GM12878 (cell line): Measurements from ENCODE around the gene EPB41L2. TPM values are rescaled to one million over a fixed set of nuclear protein-coding genes. Genes with fewer than 3 reads are reported as not detected.

Experiments used
- ATAC-seq: fragments of 200-7000 bp; cut with Tn5 transposase; 3 replicates; pipeline ENCODE4 v1.9.1; 2020; ENCODE audit warnings: mild to moderate bottlenecking, moderate library complexity
- BruUV-seq: library from RNA; stranded (reverse); fragments of 400-500 nt; replicated peaks from 2 replicates; lab custom pipeline; 2021; lab: Mats Ljungman, UMichigan
- CTCF ChIA-PET: fragments of 300-600 bp; sonication (Branson Sonifier 250); formaldehyde crosslinking; extraction: SDS; loops from one replicate; lab custom pipeline; 2021; ENCODE audit warnings: inconsistent platforms; lab: Yijun Ruan, JAX
- POLR2A ChIA-PET: fragments of 350-600 bp; formaldehyde crosslinking; extraction: SDS; loops from one replicate; lab custom pipeline; 2021; ENCODE audit warnings: inconsistent platforms; lab: Charles Lee
- RAD21 ChIA-PET: fragments of 300-600 bp; sonication (Branson Sonifier 250); formaldehyde crosslinking; loops from one replicate; lab custom pipeline; 2023; ENCODE audit warnings: antibody characterized with exemption; ENCODE audit not compliant: unreplicated experiment; lab: Charles Lee
- SMC1A ChIA-PET: fragments of 300-600 bp; sonication (Branson Sonifier 250); formaldehyde crosslinking; loops from one replicate; lab custom pipeline; 2023; ENCODE audit not compliant: unreplicated experiment, uncharacterized antibody; lab: Charles Lee
- DNase-seq: peaks from one replicate; pipeline ENCODE4 v3.0.0-alpha.2; 2011; ENCODE audit warnings: low read depth, low spot score
- FAIRE-seq: peaks from 3 replicates; lab custom pipeline; 2011; peaks lifted over from hg19 to GRCh38; lab: Jason Lieb, UNC
- H2AFZ ChIP-seq: 2 replicates; pipeline ENCODE4 v1.6.0; 2011; ENCODE audit warnings: low read depth, low read length, control low read depth; ENCODE audit not compliant: control insufficient read depth
- H3K27ac ChIP-seq: 2 replicates; pipeline ENCODE4 v1.5.1; 2011; ENCODE audit warnings: control low read depth; ENCODE audit not compliant: control insufficient read depth, insufficient read depth
- H3K27me3 ChIP-seq, 2 experiments: replicated peaks in 1 of 2; 2 replicates each; pipeline versions ENCODE4 v1.6.0 to v1.6.1; 2011; ENCODE audit warnings: low read length in 1 of 2; ENCODE audit not compliant: control insufficient read depth in 2 of 2, insufficient read depth in 2 of 2
- H3K36me3 ChIP-seq, 2 experiments: 2 replicates each; pipeline ENCODE4 v1.5.1; 2011; ENCODE audit warnings: low read length in 1 of 2; ENCODE audit not compliant: control insufficient read depth in 2 of 2, insufficient read depth in 2 of 2
- H3K4me1 ChIP-seq: 2 replicates; pipeline ENCODE4 v1.6.1; 2011; ENCODE audit warnings: mild to moderate bottlenecking, low read length, moderate library complexity, mixed read lengths; ENCODE audit not compliant: control insufficient read depth, insufficient read depth
- H3K4me2 ChIP-seq: 2 replicates; pipeline ENCODE4 v1.6.0; 2011; ENCODE audit warnings: control low read depth; ENCODE audit not compliant: control insufficient read depth, insufficient read depth
- H3K4me3 ChIP-seq: fragments of 200-600 bp; sonication (generic); 2 replicates; pipeline ENCODE4 v1.5.1; 2016
- H3K79me2 ChIP-seq: 2 replicates; pipeline ENCODE4 v1.6.0; 2011; ENCODE audit warnings: low read length; ENCODE audit not compliant: control insufficient read depth, insufficient read depth
- H3K9ac ChIP-seq: 2 replicates; pipeline ENCODE4 v1.8.0; 2011; ENCODE audit warnings: low read length, control low read depth, mixed read lengths; ENCODE audit not compliant: control insufficient read depth, insufficient read depth
- H3K9me3 ChIP-seq: replicated peaks from 3 replicates; pipeline ENCODE4 v1.5.1; 2011; ENCODE audit warnings: mild to moderate bottlenecking, low read length; ENCODE audit not compliant: control insufficient read depth, insufficient read depth
- H4K20me1 ChIP-seq: 2 replicates; pipeline ENCODE4 v1.6.0; 2011; ENCODE audit not compliant: control insufficient read depth, insufficient read depth
- BCL11A ChIP-seq: IDR thresholded peaks from 2 replicates; pipeline ENCODE4 v1.6.1; 2011; ENCODE audit warnings: low read depth, low read length
- EED ChIP-seq: sonication (generic); IDR thresholded peaks from 2 replicates; pipeline ENCODE4 v1.6.1; 2016; ENCODE audit warnings: antibody characterized with exemption, low read depth
- MYB ChIP-seq: fragments of 150-350 bp; IDR thresholded peaks from 2 replicates; pipeline ENCODE4 v1.6.1; 2014; ENCODE audit warnings: mild to moderate bottlenecking, low read depth, low read length, borderline replicate concordance
- NR2C1 ChIP-seq: fragments of 450-650 bp; IDR thresholded peaks from 2 replicates; pipeline ENCODE4 v1.6.1; 2017; ENCODE audit warnings: antibody characterized with exemption, mild to moderate bottlenecking, moderate library complexity
- POU2F2 ChIP-seq: IDR thresholded peaks from 3 replicates; pipeline ENCODE4 v1.6.1; 2011; ENCODE audit warnings: low read depth, mild to moderate bottlenecking, low read length, borderline replicate concordance
- RBBP5 ChIP-seq: fragments of 200-600 bp; sonication (generic); conservative IDR thresholded peaks from 2 replicates; pipeline ENCODE4 v1.6.1; 2016
- SMARCA5 ChIP-seq: fragments of 450-650 bp; IDR thresholded peaks from 2 replicates; pipeline ENCODE4 v1.6.1; 2017; ENCODE audit warnings: mild to moderate bottlenecking
- TAF1 ChIP-seq: IDR thresholded peaks from 2 replicates; pipeline ENCODE4 v1.6.1; 2011; ENCODE audit warnings: mild to moderate bottlenecking, low read depth, low read length, borderline replicate concordance
- WGBS: methylation state at CpG from one replicate; pipeline ENCODE4 v1.1.6; 2016; ENCODE audit warnings: low lambda C conversion rate; ENCODE audit not compliant: insufficient replicate concordance, insufficient coverage; ENCODE audit errors: missing lambda C conversion rate; 5-methylcytosine and 5-hydroxymethylcytosine counted together
- in situ Hi-C: fragments of 300-500 bp; cut with MboI; formaldehyde crosslinking; loops from 9 replicates; pipeline ENCODE4 v1.14.3; 2018; ENCODE audit warnings: mixed read lengths
- intact Hi-C: fragments of 100-400 bp; cut with micrococcal nuclease; formaldehyde crosslinking; loops from one replicate; pipeline ENCODE4 v1.14.2; 2022; ENCODE audit not compliant: unreplicated experiment
- polyA plus RNA-seq, 11 experiments: library from polyadenylated mRNA; depleted of rRNA in 4 of 11; unstranded in 6 of 11; stranded (reverse) in 5 of 11; fragments of >200 nt; fragmentation: Nextera tagmentation in 4 of 11; fragmentation: Illumina TruSeq in 1 of 11; extraction: Ambion mirVana in 4 of 11; extraction: Trizol in 1 of 11; gene quantifications; 1 replicate in 1 of 11; 2 replicates in 10 of 11; pipeline versions ENCODE4 v1.2.1 to v1.2.3, GENCODE V29; 2011 to 2016; ENCODE audit warnings: inconsistent platforms in 2 of 11, missing spikeins in 2 of 11, low read depth in 1 of 11
- total RNA-seq, 4 experiments: library from RNA; depleted of rRNA in 3 of 4; stranded (reverse); fragments of >200 nt in 3 of 4; fragmentation: Illumina TruSeq in 1 of 4; extraction: Trizol in 1 of 4; gene quantifications; 2 replicates each; pipeline versions ENCODE4 v1.2.1 to v1.2.3, GENCODE V29; 2013 to 2021

Gene EPB41L2
- total and polyA plus RNA-seq, 10 of the 15 experiments (the other 5 are each of a cell fraction or from before 2014, with no cell fraction given) = 7.4 to 41.6 (median 19.0) TPM

DNA sequence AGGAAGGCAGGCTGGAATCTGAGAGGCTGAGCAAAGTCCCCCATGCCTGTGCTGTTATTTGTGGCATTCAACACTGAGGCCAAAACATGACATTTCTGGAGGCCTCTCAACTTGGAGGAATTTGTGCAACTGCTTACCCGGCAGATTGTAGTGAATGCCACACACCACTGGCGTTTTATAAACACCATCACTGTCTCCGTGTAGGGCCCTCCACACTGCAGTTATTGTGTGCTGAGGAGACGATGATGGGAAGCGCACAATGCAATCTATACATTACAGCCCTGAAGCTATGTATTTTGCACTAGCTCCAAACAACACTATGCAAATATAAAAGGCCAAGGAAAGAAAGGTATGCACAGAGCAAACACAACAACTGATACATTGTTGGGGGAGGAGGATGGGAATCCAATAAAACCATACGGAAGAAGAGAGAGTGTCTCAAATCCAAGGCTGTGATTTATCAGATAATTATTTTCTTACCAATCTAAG is 129.3 kb downstream of the EPB41L2 start:
- Histone ChIP-seq H3K4me2 (no peak overlapping the region), H4K20me1 (no peaks in the 10 kb centered on the region)
- RAD21 ChIA-PET = no interaction called here
- BruUV-seq = no TSS peak
- TF ChIP-seq MYB (no peak), BCL11A (no peak), NR2C1 (no peak), POU2F2 (no peak), EED (no peak), TAF1 (no peak), SMARCA5 (no peak)
- TF ChIP-seq, all 136 proteins: peak for 0
- Histone ChIP-seq H3K9ac (no peak overlapping the region), H3K27me3 (no peaks in the 10 kb centered on the region), H3K36me3 (no peaks in the 10 kb centered on the region; a peak in 1 of 4 replicates), H3K4me1 (no peaks in the 10 kb centered on the region), H3K9me3 (no peaks in the 10 kb centered on the region), H3K79me2 (peaks cover 1% of the 10 kb centered on the region; the same call in 1 of the 2 replicates), H2AFZ (no peak overlapping the region), H3K27ac (no peak overlapping the region), H3K4me3 (no peak overlapping the region)
- no peak for DNase-seq
- in situ Hi-C loops = no loop called here
- 91% methylated on average over 6 of the region's 6 CpGs for WGBS
- ChIA-PET CTCF (interaction anchor here (1.2 to 1.6 kb wide), 3 partner anchors 11 to 182 kb away, joined by 3 to 4 read pairs (median 3); no protein-coding TSS in a partner anchor), POLR2A (no interaction called here), SMC1A (no interaction called here)
- intact Hi-C loops = no loop called here
- FAIRE-seq = no peak
- no peak for ATAC-seq

DNA sequence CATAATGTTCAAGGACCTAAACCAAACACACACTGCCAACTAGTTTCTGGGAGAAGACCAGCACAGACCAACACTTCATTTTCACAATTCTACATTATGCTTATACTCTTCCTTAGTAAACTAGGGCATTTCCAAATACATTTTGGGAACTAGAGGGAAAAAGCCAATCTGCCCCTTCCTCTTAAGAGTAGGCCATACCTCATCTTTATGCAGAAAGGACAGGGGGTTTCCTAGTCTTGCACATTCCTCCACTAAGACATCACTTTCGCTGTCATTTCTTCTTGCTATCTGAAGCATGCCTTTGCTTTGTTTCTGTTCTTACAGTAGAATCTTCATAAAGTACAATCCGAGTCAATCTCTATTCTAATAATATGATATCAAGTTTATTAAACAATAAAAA is 130.1 kb downstream of the EPB41L2 start:
- Histone ChIP-seq H3K27ac (no peak overlapping the region), H3K27me3 (no peaks in the 10 kb centered on the region), H3K36me3 (no peaks in the 10 kb centered on the region; a peak in 1 of 4 replicates), H3K79me2 (peaks cover 1% of the 10 kb centered on the region; the same call in 1 of the 2 replicates), H4K20me1 (no peaks in the 10 kb centered on the region), H3K4me2 (no peak overlapping the region), H2AFZ (no peak overlapping the region), H3K4me3 (no peak overlapping the region), H3K9ac (no peak overlapping the region), H3K4me1 (no peaks in the 10 kb centered on the region), H3K9me3 (no peaks in the 10 kb centered on the region)
- FAIRE-seq = peak; percentile 23
- ChIA-PET POLR2A (no interaction called here), RAD21 (no interaction called here), CTCF (interaction anchor here (1.2 to 1.6 kb wide), 3 partner anchors 12 to 182 kb away, joined by 3 to 4 read pairs (median 3); no protein-coding TSS in a partner anchor), SMC1A (interaction anchor here (1.2 kb wide), 1 partner anchor 9 kb away, joined by 4 read pairs; no protein-coding TSS in a partner anchor)
- no TSS peak for BruUV-seq
- DNase-seq = no peak
- ATAC-seq = peak; percentile 67
- WGBS = 90% methylated on average over 2 of the region's 2 CpGs
- in situ Hi-C loops = no loop called here
- TF ChIP-seq RBBP5 = no peak
- intact Hi-C loops = no loop called here
